Activated CD8-positive, alpha-beta memory T cell treated with anti-CD3 and anti-CD28 coated beads for 48 hours (primary cell): ENCODE measurements around the gene SGMS1.

Experiments used
- DNase-seq, 3 experiments: peaks; one replicate each; pipeline ENCODE4 v3.0.0-alpha.2; 2020; ENCODE audit warnings: low read depth in 2 of 3, low spot score in 2 of 3

The SGMS1 gene

DNA sequence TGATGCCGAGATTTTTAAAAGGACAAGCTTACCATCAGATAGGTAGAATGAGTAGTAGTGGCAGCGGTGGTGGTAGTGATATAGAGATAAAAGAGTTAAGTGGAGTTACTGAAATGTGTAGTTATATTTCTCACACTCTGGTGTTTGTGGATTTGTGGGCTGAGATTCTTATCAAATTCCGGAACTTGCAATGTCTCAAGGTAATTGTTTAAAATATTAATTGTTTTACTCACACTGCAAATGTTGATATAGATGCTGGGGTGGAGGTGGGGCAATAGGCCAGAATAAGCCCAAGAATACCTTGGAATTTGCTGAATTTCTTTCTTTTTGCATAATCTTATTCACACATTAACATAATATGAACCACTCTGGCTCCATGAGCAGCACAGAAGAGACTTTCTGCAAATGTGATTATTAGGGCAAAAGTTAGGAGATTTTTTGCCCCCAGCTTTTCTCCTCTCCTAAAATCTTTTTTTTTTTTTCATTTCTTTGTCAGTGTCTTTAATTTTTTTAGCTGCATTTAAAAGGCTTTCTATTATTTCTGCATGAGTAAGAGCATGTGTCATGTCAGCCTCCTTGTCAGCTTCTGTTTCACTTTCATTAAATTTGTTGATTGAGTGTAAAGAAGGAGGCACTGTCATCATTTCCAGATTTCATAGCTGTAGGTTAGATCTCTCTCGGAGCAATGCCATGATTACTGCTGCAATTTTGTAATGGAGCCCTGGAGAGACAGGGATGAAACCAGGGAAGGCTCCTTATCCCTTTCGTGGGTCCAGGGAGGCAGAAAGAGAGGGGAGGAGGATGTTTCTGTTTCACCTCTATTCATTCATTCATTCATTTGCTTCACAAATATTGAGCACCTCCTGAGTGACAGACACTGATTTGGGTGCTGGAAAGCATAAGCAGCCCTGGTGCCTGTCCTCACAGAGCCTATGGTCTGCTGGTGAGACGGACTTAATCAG is 13.1 kb upstream of the SGMS1 start:
- DNase-seq: no peak

DNA sequence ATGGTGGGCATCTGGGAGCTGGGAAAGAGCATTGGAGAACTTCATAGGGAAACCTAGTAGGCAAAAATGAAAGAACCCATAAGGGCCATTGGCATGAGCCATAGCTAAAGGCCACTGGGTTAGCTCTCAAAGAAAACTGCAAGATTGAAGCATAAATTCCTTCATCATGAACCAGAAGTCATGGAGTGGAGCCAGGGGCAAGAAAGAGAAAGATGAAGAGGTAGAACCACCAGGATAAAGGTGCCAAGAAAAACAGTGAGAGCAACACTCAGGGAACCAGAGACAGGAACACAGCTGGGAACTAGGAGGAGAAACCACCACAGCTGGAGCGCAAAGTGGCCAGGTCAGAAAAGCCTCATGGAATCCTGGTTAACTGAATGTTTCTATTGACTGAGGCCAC is 11.5 kb upstream of the SGMS1 start:
- no peak for DNase-seq

DNA sequence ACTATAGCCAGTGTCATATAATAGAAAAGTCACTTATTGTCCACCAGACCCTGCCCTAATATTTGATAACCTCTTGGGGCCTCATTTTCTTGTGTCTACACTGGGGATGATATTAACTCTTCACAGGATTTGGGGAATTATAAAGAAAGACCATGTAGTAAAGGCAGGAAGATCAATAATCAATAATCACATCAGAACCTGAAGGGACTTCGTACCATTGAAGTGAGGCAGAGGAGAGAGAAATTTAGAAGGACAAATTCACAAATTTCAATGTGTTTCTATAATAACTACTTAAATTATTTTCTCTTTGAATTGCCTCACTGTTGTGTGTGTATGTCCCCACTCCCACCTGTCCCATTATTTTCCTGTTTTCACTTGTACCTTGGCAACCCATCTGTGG is 10.7 kb upstream of the SGMS1 start:
- DNase-seq: no peak

DNA sequence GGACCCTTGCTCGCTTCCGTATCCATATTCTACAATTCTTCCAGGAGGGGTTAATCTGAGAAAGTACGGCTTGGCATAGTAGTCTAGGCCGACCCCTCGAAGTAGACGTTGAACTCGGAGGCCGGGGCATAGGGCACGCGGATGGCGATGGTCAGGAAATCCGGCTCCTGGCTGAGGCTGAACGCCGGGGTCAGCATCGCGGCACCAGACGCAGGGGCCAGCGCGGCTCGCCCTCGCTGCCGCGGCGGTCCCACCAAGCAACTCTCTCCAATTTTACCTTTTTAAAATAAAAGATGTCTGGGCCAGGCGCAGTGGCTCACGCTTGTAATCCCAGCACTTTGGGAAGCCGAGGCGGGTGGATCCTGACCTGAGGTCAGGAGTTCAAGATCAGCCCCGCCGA is 7.3 kb upstream of the SGMS1 start:
- no peak for DNase-seq

DNA sequence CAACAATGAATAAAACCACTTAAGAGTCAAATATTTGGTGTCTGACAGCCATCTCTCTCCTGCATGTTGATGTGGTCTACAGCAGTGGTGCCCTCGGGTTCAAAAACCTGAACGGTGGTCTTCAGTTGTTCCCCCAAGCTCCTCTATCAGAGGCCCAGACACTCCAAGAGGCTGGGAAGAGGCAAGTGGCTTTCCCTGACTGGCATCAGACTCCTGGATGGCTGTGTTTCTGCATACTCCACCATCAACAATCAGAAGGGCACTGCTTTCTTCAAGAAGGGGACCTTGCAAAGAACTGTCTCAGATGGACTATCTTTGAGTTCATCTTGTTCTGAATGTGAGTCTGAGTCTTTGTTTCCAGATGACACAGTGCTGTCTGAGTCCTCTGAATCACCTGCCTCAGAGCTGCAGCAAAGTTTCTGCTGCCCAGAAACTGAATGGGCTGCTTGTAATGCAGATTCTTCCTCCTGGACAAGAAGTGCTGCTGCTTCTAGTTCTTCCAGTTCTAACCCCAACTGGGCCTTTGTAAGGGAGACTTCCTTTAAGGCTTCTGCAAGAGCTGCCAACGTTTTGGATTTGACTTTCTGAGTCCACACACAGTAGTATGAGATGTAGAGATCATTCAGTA is 5.9 kb upstream of the SGMS1 start:
- no peak for DNase-seq

DNA sequence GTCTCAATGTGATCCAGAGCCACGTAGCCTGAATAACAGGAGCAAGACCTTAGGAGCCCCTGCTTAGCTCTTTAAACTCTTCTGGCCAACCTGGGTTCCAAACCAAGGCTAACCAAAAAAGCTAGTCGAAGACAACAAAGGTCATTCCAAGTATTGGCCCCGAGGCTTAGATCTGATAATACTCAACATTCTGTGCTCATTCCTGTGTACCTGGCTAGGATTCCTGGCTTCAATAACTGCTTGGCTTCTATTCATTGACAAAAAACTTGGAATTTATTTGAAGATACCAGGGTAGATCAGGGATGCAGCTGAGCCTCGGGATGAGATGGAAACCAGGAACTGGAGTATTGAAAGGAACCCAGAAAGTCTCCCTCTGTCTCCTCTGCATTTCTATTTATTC is 4.1 kb upstream of the SGMS1 start:
- DNase-seq: no peak

DNA sequence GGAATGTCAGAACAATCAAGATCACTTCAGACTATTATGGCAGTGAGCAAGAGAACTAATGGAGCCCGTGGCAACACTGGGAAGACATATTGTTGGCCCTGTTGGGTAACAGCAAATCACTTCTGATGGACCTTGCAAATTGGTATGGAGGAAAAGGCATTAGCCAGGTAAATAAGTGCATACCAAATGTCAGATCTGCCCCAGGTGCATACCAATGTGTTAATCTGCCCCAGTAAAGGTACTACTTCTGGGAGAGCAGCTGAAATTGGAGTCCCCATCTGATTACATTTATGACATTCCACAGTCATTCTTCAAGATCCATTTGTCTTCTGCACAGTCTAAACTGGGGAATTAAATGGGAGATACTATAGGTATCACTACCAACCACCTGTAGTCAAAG is 3.7 kb upstream of the SGMS1 start:
- DNase-seq: no peak

DNA sequence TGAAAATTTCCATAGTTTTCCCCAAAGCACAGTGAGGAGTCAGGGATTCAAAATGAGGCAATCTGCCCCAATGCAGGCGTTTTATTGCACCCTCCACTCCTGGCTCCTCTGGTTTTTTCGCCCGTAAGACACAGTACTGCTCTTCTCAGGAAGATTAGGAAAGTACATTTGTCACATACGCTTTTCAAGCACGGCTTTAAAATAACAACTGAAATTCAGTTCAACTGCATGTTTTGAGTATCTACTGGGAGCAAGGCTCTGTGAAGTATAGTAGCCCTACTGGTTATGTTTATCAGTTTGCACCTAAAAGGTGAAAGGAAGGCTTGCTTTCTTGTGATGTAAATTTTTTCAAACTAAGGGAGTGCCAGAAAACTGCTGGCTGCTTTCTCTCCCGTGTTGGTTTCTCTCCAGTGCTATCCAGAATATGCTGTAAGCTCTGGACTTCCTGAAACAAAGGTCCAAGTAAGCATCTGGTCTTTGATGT is 1.9 kb upstream of the SGMS1 start:
- no peak for DNase-seq

DNA sequence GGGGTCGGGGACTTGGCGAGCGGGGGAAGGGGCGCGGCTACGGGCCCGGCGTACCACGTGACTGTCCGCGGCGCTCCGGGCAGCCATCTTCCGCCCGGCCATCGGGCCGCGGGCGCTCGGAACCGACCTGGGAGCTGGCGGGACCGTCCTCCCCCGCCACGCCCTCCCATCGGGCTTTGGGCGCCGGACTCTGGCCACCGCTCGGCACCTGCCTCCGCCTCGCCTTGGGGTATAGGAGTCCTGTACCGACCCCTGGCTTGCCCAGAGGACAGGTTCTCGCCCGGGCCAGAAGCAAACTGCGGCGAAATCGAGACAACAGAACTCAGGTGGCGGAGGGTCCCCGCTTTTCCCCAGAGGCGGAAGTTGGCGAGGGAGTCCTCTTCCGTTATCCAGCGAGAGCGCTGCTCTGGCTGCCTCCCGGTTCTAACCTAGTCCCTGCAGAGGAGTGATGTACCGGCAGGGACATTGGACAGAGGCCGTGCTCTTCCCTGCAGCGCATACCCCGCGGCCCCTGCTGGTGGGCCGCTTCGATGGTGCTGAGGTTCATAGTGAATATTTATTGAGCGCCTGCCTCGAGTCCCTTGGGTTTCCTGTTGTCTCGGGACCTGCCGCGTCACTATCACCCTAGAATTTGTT is 1.2 kb upstream of the SGMS1 start:
- DNase-seq: peak; percentile 21 to 60 (median 40)

DNA sequence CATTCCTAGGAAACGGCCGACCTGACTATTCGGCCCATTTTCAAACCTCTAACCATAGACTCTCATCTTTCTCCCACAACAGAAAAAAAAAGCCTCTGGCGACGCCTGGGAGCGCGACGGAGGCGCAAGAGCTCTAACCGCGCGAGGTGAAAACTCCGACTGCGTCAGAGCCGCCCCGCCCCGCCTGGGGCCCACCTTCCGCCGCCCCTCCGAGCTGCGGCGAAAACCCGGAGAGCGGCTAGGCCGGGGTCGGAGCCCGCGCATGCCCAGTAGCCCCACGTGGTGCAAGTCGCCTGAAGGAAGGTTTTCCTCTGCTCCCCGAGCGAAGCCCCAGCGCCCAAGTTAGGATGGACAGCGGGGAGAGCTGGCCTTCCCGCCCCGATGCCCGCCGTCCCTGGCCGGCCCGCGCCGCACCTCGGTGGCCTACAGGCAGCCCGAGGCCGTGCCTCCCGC is 683 bp upstream of the SGMS1 start:
- peak; percentile 89 to 93 (median 93) for DNase-seq

DNA sequence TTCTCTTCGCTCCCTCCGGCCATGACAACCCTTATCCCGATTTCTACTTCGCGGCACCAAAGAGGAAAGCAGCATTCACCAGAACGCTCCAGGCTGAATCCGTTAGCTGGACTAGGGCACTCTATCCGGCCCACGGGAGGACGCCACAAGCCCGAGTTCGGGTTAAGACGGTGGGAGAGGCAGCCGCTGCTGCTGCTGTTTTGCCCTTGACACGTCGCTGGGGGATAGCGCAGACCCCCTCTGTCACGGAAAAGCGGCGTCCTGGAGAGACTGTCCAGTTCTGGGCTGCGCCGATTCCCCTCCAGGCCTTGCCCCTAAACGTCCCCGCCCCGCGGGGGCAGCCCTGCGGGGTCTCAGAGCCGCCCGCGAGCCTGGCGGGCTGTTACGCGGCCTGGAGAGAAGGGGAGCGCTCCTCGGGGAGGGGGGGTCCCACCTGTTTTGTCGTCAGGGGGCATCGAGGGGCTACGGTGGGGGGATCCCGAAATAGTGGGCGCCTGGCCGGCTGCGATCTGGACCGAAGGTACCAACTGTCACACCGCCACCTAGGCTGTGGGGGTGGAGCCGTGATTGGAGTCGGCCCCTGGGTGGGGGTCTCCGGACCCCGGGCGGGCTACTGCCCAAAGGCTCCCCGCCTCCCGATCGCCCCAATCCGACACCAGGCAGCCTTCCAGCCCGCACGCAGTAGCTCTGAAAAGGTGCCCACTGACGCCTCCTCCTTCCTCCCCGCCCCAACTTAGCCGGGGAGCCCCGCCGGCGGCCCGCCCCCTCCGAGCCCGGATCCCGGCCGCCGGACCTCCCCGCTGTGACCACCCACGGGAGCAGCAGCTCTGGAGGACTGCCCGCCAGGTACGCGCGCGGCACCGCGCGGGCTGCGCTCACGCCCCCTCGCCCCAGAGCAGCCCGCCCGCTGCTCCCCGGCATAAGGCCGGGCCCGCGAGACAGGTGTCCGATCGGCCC is 772 bp downstream of the SGMS1 start:
- DNase-seq: peak in 2 of 3 experiments; percentile 34

DNA sequence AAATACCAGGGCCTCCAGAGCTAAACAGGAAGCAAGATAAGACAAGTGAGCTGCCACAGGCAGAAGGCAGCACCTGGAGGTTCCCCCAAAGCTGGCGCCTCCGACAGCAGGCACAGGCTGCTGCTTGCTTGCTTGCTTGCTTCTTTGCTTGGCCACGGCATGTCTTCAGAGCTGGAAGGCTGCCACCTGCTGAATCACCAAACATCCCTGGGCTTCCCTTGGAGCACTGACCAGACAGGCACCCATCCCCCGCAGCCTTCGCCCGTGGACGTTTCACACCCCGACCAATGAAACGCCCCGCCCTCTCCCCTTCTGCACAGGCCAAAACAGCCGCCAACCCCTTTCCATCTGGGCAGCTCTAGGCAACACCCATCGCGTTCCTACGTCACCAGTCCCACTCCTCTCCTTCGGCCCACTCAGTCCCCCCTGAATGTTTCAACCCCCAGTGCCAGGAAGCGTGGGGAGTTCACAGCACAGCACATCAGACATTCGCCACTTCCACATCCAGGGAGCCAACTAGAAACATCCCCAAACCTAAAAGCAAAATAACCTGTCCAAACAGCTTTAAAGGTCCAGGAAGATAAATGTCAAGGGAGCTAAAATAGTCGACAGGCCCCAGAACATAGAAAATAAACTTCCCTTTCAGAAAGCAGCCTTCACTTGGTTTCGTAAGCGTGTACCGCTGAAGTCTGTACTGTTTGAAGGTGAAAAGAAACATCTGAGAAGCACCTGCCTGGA is 1.6 kb downstream of the SGMS1 start:
- DNase-seq: peak; percentile 24 to 36 (median 31)

DNA sequence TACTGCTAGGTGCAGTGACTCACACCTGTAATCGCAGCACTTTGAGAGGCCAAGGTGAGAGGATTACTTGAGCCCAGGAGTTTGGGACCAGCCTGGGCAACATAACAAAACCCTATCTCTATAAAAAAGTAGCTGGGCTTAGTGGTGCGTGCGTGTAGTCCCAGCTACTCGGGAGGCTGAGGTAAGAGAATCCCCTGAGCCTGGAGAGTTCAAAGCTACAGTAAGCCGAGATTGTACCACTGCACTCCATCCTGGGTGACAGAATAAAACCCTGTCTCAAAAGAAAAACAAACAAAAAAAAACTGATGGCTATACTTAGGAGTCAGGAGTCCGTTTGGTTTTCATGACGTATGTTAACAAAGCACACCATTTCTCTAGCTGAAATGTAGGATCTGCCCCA is 2.9 kb downstream of the SGMS1 start:
- no peak for DNase-seq

DNA sequence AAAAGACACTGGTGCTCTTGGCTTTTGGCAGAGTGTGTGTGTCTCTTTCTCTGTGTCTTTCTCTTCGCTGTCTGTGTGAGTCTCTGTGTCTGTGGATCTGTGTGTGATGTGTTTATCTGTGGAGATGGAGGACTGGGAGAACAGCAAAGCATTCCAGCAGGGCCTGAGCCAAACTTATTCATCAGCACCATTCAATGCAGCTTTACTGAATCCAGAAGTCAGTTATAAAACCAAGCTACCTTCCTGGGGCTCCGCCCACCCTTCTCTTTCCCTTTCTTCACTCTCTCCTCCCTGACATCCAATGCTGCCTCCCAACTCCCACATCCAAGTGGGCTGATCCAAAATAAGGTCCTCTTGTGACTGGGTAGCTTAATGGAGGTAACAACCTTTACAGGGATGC is 3.9 kb downstream of the SGMS1 start:
- DNase-seq: no peak

DNA sequence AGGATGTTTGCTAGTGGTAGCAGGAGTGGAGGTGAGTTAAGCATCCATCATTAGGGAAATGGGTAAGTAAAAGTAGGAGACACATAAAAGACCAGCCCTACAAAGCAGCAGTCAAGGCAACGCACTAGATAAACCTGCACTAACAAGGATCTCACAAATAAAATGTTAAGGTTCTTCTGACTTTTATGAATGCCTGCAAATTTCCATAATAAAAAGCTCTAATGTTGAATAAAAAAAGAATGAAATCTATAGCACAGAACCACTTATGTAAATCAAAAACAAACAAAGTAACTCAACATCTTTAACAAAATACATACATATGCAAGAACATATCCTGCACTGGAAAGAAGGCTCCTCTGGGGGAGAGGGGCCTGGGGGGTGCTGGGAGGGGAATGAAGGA is 4.6 kb downstream of the SGMS1 start:
- no peak for DNase-seq

DNA sequence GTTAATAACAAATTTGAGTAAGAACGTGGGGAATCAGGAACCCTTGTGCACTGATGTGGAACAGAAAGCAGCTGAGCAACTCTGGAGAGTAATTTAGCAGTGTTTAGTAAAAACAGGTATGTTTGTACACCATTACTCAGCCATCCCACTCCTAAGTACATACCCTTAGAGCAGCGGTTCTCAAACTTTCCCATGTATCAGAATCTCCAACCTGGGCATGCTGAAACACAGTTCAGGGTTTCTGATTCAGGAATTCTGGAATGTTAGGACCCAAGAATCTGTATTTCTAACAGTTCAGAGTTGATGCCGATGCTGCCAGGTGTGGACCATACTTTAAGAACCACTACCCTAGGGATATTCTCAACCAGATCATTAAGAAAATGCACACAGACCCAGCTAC is 5.1 kb downstream of the SGMS1 start:
- DNase-seq: no peak

DNA sequence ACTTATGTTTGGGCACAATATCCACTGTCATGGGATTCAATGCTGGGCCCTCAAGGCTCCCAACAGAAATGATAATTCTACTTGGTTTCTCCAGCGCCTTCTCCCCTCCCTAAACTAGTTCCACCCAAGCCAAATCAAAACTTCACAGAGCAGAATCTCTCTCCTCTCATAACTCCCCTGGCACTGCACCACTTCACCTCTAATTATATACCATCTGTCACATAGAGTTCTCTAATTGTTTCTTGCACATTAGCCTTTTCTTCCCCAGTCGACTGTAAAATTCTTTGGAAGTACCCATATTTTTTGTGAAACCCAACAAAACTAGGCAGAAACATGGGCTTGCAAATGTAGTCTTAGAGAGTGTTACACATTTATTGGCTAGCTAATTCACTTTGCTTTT is 8.1 kb downstream of the SGMS1 start:
- DNase-seq: no peak

DNA sequence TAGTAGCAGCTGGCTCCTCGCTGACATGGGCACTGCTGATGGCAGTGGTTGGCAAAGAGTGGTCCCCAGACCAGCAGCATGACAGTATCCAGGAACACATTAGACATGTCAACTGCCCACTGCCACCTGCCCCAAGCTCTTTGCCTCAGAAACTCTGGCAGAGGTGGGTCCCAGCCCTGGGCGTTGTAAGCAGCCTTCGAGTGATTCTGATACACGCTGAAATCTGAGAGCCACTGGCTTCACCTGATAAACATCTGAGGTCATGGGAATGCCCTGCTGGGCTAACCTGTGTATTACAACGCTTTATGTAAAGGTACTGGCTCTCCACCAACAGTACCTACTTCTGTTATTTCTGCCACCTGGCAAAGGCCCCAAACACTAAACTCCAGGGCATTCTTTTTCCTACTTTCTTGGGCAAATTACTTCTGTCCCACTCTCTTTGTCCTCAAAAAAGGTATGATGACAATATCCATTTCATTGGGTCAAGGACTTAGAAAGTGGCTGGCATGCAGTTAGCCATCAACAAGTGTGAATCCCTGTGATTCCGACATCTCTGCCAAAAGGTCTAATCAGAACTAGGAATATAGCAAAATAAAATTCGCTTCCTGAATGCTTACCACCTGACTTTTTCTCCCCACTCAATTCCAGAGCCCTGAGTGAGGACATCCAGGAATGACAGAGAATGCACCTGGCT is 9.2 kb downstream of the SGMS1 start:
- no peak for DNase-seq

DNA sequence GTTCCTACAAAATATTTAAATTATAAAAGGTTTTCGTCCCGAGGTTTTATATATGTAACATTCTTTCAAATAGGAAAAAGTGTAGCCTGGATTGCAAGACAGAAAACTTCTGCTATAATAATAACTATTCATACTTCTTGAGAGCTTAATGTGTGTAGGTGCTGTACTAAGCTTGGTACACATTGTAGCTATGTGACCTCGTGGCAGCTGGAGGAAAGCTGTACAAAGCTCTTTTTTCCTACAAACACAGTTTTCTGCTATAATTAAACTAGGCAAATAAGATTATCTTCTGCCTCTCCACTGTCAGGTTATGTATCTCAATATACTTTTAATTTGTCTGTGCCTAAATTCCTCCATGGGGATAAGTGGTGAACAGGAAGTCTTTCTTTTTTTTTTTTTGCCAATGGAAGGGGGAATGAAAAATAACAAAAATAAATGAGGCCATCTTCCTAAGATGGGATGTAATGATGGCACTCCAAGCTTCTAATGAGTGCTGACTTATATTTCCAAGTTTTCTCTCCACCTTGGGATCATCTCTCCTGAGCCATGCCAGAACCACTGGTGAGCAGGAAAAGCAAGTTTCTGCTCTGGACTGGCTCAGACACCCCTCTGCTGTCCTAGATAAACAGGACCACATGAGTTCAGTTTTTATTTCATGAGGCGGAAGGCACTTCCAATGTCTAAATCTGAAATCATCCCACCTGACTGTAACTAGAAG is 9.9 kb downstream of the SGMS1 start:
- no peak for DNase-seq
